ENCODE results near the gene EML1. TPM values are rescaled to one million over a fixed set of nuclear protein-coding genes. Genes with fewer than 3 reads are reported as not detected.

The EML1 gene
- total RNA-seq, 2 experiments from 2014 or later, result 0.91 to 1.2 TPM

DNA sequence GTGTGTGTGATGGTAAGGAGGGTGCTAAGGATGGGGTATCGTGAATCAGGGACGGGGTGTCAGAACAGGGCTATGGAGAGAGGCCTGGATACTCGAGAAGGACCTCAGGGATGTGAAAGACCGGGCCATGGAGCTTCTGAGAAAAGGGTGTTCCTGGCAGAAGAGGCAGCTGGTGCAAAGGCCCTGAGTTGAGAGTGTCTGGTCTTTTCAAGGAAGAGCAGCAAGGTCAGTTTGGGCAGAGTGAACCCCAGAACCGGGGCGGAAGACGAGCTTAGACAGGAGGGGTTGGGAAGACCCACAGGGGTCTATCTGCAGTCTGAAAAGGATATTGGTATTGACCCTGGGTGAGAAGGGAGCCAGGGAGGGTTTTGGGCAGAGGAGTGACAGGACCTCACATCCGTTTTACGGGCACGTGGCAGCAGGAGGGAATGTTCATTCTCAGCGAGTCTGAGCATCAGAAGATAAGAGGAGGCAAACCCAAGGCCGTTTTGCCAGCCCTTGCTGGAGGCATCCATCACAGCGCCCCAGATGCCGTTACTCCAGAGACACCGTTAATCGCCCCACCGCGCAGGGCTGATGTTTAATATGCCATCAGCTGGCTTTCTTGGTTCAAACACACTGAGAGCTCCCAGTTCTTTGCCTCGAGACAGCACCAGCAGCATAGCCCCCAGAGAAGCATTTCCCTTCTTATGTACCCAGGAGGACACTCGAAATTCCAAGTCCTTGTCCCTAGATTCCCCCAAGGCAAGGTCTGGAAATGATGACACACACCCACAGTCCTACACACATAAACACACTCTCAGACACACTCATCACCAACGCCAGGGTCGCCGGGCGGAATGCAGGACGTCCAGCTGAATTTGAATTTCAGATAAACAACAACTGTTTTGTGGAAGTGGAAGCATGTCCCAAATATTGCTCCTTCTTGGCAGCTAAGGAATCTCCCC, 41.4 kb upstream of the EML1 start:
- no peak for DNase-seq
- Mint-ChIP-seq H3K4me3 (no peak overlapping the region), H3K9me3 (no peaks in the 10 kb centered on the region), H3K27ac (no peak overlapping the region), H3K4me1 (ENCODE audit: low read depth) (peaks cover 17% of the 10 kb centered on the region), H3K36me3 (ENCODE audit: low read depth) (no peaks in the 10 kb centered on the region), H3K27me3 (ENCODE audit: low read depth) (peaks cover 27% of the 10 kb centered on the region)
- CTCF ChIA-PET, result interaction anchor here (1.0 kb wide), 1 partner anchor 21 kb away, joined by 3 read pairs; no protein-coding TSS in a partner anchor
- intact Hi-C loops (cut with micrococcal nuclease), result no loop called here

DNA sequence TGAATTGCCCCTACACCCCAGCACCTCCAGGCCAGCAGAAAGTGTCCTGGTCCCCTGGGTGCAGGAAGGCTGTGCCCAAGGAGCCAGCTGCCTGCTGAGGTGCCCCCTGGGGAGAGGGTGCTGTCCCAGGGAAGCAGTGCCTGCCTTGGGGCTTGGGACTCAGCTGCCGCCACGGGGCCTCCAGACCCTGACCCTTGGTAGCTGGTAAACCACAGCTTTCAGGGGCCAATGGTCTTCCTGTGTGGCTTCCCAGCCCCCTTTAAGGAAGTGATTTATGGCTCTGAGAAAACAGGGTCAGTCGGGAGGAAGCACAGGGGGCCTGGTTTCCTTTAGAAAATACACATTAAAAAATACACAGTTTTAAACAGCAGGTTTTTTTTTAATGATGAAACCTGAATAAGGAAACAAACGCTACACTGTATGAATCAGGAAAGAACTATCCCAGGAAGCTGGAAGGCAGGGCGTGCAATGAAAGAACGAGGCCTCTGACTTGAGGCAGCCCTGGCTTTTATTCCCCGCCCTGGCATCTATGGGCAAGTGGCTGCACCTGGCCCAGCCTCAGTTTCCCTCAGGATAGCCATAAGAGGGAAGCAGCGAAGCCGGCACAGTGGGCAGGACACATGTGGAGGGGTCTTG, 40.6 kb upstream of the EML1 start:
- Mint-ChIP-seq H3K27ac (no peak overlapping the region), H3K9me3 (no peaks in the 10 kb centered on the region), H3K27me3 (ENCODE audit: low read depth) (peaks cover 28% of the 10 kb centered on the region), H3K4me1 (ENCODE audit: low read depth) (peaks cover 13% of the 10 kb centered on the region), H3K36me3 (ENCODE audit: low read depth) (no peaks in the 10 kb centered on the region), H3K4me3 (no peak overlapping the region)
- no peak for DNase-seq
- intact Hi-C loops (cut with micrococcal nuclease), result no loop called here
- CTCF ChIA-PET, result interaction anchor here (1.0 kb wide), 1 partner anchor 22 kb away, joined by 3 read pairs; no protein-coding TSS in a partner anchor

DNA sequence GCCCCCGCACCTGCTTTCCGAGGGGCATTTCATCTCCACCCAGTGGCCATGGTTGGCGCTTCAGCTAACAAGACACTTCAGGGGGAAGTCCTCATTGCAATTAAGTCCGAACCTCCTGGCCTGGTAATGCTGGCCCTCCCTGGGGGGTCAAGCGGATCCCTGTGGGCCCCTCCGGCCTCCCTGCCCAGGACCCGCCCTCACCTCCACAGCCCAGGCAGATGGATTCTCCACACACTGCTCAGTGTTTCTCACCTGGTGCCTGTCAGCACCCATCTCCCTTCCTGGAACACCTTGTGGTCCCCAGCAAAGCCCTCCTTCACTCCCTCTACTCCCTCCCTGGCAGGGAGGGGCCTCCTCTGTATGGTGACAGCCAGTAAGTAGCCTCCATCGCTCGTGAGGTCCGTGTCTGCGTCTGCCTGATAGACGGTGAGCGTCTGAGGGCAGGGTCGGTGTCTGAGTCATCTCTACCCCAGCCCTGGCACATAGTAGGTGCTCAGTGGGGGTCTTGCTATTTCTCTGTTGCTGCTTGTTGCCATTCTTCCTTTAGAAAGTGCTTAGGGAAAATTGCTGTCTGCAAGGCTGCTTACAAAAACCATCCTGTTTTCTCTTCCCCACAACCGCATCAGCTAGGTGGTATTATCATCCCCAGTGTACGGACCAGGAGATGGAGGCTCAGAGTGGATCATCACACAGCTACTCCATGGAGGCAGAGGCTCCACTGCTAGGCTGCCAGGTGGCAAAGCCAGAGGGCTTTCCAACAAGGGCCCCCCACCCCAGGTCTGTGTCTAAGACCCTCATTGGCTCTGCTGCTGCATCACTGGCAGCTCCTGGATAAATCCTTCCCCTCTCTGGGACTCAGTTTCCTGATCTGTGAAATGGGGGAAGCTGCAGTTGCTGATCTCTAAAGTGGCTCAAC, 39.7 kb upstream of the EML1 start:
- Mint-ChIP-seq H3K4me3 (no peak overlapping the region), H3K27me3 (ENCODE audit: low read depth) (peaks cover 28% of the 10 kb centered on the region), H3K4me1 (ENCODE audit: low read depth) (peaks cover 13% of the 10 kb centered on the region), H3K36me3 (ENCODE audit: low read depth) (no peaks in the 10 kb centered on the region), H3K9me3 (no peaks in the 10 kb centered on the region), H3K27ac (no peak overlapping the region)
- intact Hi-C loops (cut with micrococcal nuclease), result no loop called here
- DNase-seq, result no peak
- CTCF ChIA-PET, result no interaction called here

DNA sequence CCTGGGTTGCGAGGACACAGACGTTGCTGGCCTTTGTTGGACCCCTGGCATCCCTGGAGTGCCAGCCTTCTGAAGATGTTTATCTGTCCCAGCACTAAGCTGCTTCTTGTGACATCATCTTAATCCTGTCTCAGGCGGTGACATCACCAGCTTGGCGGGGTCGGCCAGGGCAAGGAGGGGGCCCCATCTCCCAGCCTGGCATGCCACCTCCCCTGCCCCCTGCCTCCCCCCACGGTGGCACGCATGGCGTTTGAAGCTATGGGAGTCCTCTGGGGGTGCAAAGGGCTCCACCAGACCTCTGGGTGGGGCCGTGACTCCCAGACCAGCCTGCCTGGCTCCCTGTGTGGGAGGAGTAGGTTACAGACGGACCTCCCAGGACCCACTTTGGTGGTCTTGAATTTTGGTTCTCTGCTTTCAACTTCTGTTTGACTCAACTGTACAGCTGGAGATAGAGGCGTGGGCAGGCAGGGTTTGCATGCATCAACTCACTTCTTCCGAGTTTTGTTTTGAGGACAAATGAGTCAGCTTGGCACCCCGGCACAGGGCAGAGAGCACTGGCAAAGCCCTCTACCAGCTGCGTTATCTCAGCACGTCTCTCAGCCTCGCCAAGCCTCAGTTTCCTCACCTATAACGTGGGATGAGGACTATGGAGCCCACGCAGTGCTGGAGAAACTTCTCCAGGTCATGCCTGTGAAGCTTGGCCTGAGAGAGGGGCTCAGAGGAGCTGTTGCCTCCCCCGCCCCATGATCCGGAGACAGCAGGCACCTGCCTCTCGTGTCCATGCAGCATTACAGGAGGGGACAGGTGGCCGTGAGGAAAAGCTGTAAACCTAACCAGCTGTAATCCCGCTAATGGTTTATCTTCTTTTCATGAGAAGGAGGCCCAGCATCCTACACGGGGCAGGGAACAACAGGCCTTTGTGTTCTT, 38.8 kb upstream of the EML1 start:
- peaks cover 13% of the 10 kb centered on the region for H3K4me1 Mint-ChIP-seq (ENCODE audit: low read depth)
- peaks cover 28% of the 10 kb centered on the region for H3K27me3 Mint-ChIP-seq (ENCODE audit: low read depth)
- H3K4me3 Mint-ChIP-seq, result no peak overlapping the region
- no peak overlapping the region for H3K27ac Mint-ChIP-seq
- no peak for DNase-seq
- CTCF ChIA-PET, result no interaction called here
- intact Hi-C loops (cut with micrococcal nuclease), result no loop called here
- no peaks in the 10 kb centered on the region for H3K9me3 Mint-ChIP-seq
- no peaks in the 10 kb centered on the region for H3K36me3 Mint-ChIP-seq (ENCODE audit: low read depth)

DNA sequence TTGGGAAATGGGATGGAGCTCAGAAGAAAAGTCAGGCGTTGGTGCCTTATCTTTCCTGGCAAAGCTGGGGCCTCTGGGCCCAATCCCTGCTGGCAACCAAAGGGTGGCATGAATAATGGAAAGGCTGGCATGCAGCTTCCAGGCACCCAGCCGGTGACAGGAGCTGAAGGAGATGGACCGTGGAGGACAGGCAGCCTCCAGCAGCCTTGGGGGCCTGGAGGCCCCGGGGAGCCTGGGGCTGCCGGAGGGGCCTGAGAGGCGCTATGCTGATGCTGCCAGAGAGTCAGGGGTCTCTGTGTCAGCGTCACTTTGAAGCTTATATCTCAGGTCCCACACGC, 38.2 kb upstream of the EML1 start:
- Mint-ChIP-seq H3K9me3 (no peaks in the 10 kb centered on the region), H3K36me3 (ENCODE audit: low read depth) (no peaks in the 10 kb centered on the region), H3K4me1 (ENCODE audit: low read depth) (peaks cover 13% of the 10 kb centered on the region), H3K27me3 (ENCODE audit: low read depth) (peaks cover 28% of the 10 kb centered on the region), H3K27ac (no peak overlapping the region), H3K4me3 (no peak overlapping the region)
- DNase-seq, result no peak
- intact Hi-C loops (cut with micrococcal nuclease), result no loop called here
- CTCF ChIA-PET, result interaction anchor here (0.7 kb wide), 1 partner anchor 42 kb away, joined by 3 read pairs; no protein-coding TSS in a partner anchor

DNA sequence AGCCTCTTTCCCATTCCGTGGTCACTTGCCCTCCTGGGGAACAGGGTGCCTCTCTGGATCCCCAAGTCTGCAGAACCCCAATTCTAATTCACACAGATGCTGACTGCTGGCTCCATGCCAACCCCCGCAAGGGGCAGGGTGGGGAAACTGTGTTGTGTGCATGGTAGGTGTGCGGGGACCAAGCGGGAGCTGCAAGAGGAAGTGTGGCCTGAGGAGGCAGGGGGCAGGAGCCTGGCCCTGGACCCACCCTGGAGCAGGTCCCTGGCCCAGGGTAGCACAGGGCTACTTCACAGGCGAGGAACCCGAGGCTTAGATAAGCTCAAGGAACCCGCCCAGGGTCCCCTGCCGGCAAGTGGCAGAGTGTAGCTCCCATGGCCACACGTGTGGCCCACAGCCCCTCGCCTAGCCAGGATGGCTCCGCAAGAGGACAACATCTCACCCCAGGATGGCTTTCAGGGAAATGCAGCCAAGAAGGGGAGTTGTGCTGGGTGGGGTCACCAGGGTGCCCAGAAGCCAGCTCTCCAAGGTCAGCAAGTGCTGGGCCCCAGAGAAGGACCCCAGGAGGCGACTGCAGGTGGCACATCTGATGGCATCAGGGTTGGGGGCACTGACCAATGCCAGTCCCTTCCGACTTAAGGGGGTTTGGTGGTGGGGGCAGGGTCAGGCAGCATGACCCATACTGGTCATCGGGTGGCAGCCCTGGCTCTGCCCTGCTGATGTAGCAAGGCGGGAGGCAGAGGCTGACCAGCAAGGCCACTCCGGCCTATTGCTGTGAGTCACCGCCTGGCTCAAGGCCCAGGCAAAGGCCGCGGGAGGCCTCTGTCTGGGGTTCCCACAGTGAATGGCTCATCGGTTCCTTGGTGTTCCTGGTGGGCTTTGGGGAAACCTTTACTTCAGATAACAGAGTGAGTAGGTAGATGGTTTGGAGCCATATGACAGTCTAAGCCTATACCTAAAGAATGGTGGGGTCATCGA, 37.3 kb upstream of the EML1 start:
- no peak overlapping the region for H3K27ac Mint-ChIP-seq
- no peaks in the 10 kb centered on the region for H3K9me3 Mint-ChIP-seq
- intact Hi-C loops (cut with micrococcal nuclease), result no loop called here
- DNase-seq, result no peak
- no peaks in the 10 kb centered on the region for H3K36me3 Mint-ChIP-seq (ENCODE audit: low read depth)
- CTCF ChIA-PET, result interaction anchor here (0.5 to 0.7 kb wide), 3 partner anchors 10 to 245 kb away, joined by 3 to 4 read pairs (median 3); no protein-coding TSS in a partner anchor
- H3K4me1 Mint-ChIP-seq (ENCODE audit: low read depth), result peaks cover 13% of the 10 kb centered on the region
- no peak overlapping the region for H3K4me3 Mint-ChIP-seq
- peaks cover 27% of the 10 kb centered on the region for H3K27me3 Mint-ChIP-seq (ENCODE audit: low read depth)

DNA sequence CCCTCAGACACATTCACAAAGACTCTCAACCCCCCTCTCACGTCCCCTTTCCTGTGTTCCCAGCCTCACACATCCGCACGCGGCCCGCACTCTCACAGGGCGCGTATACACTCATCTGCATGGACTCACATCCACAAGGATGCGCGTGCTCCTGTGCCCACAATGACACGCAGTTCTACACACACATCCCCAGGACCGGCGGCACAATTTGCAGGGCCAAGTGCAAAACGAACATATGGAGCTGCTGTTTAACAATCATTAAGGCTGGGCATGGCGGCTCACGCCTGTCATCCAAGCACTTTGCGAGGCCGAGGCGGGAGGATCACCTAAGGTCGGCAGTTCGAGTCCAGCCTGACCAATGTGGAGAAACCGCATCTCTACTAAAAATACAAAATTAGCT, 36.4 kb upstream of the EML1 start:
- Mint-ChIP-seq H3K27ac (no peak overlapping the region), H3K36me3 (ENCODE audit: low read depth) (no peaks in the 10 kb centered on the region), H3K27me3 (ENCODE audit: low read depth) (peaks cover 20% of the 10 kb centered on the region), H3K4me1 (ENCODE audit: low read depth) (peaks cover 13% of the 10 kb centered on the region), H3K4me3 (no peak overlapping the region), H3K9me3 (no peaks in the 10 kb centered on the region)
- CTCF ChIA-PET, result no interaction called here
- intact Hi-C loops (cut with micrococcal nuclease), result no loop called here
- no peak for DNase-seq

DNA sequence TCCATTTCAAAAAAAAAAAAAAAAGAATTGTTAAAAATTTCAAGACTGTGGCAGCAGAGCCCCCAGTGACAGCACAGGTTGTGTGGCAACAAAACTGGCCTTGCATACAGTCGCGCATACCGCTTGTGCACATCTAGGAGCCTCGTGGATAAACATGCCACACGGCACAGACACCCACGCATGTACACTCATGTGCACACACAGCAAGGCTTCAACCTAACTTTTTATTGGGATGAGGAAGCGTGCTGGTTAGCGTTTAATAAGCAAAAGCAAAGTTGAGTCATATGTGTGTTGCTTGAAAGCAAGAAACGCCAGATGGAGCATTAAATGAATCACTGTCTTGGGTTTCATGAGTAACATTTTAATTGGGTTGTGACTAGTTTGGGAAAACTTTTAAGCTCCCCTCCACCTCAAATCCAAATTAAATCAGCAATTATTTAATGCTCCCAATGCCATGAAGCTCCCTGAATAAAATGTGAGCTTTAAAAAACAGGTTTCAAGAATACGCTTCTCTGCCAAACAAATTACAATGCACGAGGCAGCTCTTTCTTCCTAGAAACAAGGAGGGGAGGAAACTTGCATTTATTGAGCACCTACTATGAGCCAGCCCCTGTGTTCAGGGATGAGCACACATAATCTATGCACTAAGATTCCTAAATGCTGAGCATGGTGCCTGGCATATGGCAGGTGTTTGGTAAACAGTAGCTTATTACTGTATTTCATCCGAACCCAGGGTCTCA, 35.7 kb upstream of the EML1 start:
- intact Hi-C loops (cut with micrococcal nuclease), result no loop called here
- DNase-seq, result no peak
- H3K27me3 Mint-ChIP-seq (ENCODE audit: low read depth), result peaks cover 16% of the 10 kb centered on the region
- no peak overlapping the region for H3K27ac Mint-ChIP-seq
- CTCF ChIA-PET, result interaction anchor here (0.6 kb wide), 1 partner anchor 141 kb away, joined by 4 read pairs; no protein-coding TSS in a partner anchor
- H3K36me3 Mint-ChIP-seq (ENCODE audit: low read depth), result no peaks in the 10 kb centered on the region
- no peaks in the 10 kb centered on the region for H3K9me3 Mint-ChIP-seq
- H3K4me1 Mint-ChIP-seq (ENCODE audit: low read depth), result peaks cover 9% of the 10 kb centered on the region
- no peak overlapping the region for H3K4me3 Mint-ChIP-seq

DNA sequence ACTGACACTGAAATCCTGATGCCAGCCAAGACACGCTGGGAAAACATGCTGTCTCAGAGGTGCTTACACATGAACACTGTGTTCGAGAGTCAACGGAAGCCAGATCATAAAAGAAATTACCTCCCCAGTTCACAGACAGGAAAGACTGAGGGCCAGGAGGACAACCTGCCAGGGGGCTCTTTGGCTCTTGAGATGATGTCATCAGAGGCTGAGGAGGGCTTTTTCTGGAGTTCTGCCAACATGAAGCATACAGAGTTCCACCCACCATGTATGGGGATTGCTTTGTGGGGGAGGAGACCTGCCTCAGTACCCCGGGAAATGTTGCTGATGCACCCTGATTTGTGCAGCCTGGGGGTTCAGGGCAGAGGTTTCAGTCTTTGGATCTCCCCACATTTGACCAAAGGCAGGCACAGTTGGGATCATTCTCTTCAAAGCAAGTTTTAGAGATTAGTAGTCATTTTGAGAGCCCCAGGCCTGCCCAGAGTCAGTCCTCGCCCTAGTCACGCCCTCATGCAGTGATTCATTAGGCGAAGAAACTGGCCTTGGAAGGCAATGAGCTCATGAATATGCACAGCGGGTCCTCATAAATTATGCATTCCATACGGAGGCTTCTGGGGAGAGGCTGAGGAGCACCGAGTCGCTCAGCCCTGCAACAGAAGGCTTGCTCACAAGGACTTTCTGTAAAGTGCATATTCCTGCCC, 34.9 kb upstream of the EML1 start:
- CTCF ChIA-PET, result interaction anchor here (0.6 kb wide), 1 partner anchor 141 kb away, joined by 4 read pairs; no protein-coding TSS in a partner anchor
- Mint-ChIP-seq H3K36me3 (ENCODE audit: low read depth) (no peaks in the 10 kb centered on the region), H3K4me1 (ENCODE audit: low read depth) (peaks cover 5% of the 10 kb centered on the region), H3K9me3 (no peaks in the 10 kb centered on the region), H3K27me3 (ENCODE audit: low read depth) (peaks cover 14% of the 10 kb centered on the region), H3K4me3 (no peak overlapping the region), H3K27ac (no peak overlapping the region)
- DNase-seq, result no peak
- intact Hi-C loops (cut with micrococcal nuclease), result no loop called here

Measured in activated naive CD4-positive, alpha-beta T cell treated with anti-CD3 and anti-CD28 coated beads for 36 hours (primary cell).